Measurements from ENCODE around the gene RIPOR1. TPM values are rescaled to one million over a fixed set of nuclear protein-coding genes. Genes with fewer than 3 reads are reported as not detected.
A peak's percentile ranks its signal among the peaks of the same experiment; 100 is the strongest.
"Not testable (repeated sequence)": the region's sequence is repeated elsewhere in the genome, so short reads cannot be mapped to it uniquely, and the experiment has no call there.

Gene RIPOR1
- total RNA-seq, 4 donors from 2014 or later, result 19.3 to 28.6 (median 23.6) TPM

DNA sequence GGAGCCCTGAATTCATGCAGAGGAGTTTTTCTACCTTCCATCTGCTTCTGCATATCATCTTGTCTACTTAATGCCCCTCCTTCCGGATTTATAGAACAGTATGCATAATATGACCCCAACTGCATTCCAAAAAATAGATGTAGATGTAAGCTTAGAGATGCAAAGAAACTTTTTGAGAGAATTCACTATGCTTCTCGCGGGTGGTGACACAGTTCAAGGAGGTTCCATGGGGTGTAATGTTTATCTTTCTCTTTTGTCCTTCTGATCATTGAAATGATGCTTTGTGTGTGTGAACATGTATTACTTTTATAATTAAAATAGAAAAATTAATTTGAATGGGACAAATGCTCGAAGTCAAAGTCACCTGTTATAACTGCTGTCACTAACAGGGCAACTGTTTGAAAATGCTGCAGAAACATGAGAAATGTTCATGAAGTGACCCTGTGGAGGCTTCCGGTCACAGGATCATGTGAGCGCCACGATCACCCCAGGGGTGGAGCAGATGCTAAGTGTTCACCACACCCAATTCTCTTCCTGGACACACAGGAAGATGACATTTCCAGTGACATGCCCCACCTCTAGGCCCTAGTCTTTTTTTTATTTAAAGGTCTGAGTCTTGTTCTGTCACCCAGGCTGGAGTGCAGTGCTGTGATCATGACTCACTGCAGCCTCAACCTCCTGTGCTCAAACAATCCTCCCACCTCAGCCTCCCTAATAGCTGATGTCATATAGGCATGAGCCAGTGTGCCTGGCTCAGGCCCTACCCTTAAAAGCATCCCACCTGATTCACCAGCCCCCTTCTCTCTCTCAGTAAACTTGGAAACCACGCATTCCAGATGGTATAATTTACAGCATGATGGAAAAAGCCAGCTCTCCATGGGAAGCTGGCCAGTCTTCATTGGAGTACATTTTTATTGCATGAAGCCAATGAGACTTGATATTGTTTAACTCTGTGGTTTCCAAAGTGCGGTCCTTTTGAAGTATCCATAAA lies 24.3 kb upstream of the RIPOR1 start:
- intact Hi-C loops (cut with DNase I; ENCODE audit: low total_unique reads), result no loop called here
- H3K4me3 ChIP-seq (ENCODE audit: low read depth, poor library complexity, severe bottlenecking), result no peak overlapping the region
- 60 to 63% methylated on average over 9 of the region's 9 CpGs for WGBS, 2 donors
- DNase-seq (ENCODE audit: low spot score in 2 of 2), result peak; percentile 83 to 94
- no peak for TF ChIP-seq POLR2A (IDR thresholded peaks at IDR 0.05)
- TF ChIP-seq, protein P1, sequence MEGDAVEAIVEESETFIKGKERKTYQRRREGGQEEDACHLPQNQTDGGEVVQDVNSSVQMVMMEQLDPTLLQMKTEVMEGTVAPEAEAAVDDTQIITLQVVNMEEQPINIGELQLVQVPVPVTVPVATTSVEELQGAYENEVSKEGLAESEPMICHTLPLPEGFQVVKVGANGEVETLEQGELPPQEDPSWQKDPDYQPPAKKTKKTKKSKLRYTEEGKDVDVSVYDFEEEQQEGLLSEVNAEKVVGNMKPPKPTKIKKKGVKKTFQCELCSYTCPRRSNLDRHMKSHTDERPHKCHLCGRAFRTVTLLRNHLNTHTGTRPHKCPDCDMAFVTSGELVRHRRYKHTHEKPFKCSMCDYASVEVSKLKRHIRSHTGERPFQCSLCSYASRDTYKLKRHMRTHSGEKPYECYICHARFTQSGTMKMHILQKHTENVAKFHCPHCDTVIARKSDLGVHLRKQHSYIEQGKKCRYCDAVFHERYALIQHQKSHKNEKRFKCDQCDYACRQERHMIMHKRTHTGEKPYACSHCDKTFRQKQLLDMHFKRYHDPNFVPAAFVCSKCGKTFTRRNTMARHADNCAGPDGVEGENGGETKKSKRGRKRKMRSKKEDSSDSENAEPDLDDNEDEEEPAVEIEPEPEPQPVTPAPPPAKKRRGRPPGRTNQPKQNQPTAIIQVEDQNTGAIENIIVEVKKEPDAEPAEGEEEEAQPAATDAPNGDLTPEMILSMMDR (IDR thresholded peaks at IDR 0.05), result no peak

DNA sequence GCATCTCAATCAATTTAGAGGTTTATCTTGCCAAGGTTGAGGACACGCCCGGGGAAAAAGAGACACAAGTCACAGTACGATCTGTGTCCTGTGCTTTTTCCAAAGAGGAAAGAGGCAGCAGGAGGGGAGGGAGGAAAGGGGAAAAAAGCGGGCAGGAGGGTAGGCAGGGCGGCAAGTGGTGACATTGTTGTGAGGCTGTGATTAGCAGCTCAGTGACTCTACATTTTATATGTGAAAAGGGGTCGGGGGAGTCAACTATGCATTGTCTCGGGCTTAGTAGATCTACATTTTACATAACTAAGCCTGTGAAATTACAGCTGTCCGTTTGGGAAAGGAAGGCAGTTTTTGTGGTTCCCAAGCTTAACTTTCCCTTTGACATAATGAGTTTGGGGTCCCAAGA lies 22.2 kb upstream of the RIPOR1 start:
- TF ChIP-seq, protein P1 (IDR thresholded peaks at IDR 0.05), result no peak
- no peak for TF ChIP-seq POLR2A (IDR thresholded peaks at IDR 0.05)
- intact Hi-C loops (cut with DNase I; ENCODE audit: low total_unique reads), result no loop called here
- DNase-seq (ENCODE audit: low spot score in 2 of 2), result no peak
- WGBS, 2 donors, result 70 to 71% methylated on average over 8 of the region's 8 CpGs
- no peak overlapping the region for H3K4me3 ChIP-seq (ENCODE audit: low read depth, poor library complexity, severe bottlenecking)

DNA sequence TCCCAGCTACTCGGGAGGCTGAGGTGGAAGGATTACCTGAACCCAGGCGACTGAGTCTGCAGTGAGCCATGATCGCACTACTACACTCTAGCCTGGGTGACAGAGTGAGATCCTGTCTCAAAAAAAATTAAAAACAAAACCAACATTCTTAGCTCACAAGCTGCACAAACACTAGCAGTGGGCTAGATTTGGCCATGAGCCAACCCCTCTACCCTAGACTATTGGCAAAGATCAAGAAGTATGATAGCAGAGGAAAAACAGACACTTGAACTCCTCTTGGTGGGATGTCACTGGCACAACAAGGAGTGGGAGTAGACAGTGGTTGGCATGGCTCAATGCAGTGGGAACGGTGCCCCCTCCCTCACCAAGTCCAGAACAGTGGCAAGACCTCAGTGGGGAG lies 19.6 kb upstream of the RIPOR1 start:
- no peak overlapping the region for H3K4me3 ChIP-seq (ENCODE audit: low read depth, poor library complexity, severe bottlenecking)
- 84 to 95% methylated on average over 4 of the region's 4 CpGs for WGBS, 2 donors
- intact Hi-C loops (cut with DNase I; ENCODE audit: low total_unique reads), result no loop called here
- TF ChIP-seq, protein P1 (IDR thresholded peaks at IDR 0.05), result no peak
- TF ChIP-seq POLR2A (IDR thresholded peaks at IDR 0.05), result no peak
- no peak for DNase-seq (ENCODE audit: low spot score in 2 of 2)

DNA sequence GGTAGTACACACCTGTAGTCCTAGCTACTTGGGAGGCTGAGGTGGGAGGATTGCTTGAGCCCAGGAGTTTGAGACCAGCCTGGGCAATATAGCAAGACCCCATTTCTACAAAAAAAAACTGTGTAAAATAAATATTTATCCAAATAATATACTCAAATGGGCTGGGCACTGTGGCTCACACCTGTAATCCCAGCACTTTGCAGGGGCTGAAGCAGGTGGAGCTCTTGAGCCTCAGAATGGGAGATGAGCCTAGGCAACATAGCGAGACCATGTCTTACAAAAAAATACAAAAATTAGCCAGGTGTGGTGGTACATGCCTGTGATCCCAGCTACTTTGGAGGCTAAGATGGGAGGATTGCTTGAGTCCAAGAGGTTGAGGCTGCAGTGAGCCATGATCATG lies 14.7 kb upstream of the RIPOR1 start:
- DNase-seq (ENCODE audit: low spot score in 2 of 2); intact Hi-C loops (cut with DNase I; ENCODE audit: low total_unique reads); H3K4me3 ChIP-seq (ENCODE audit: low read depth, poor library complexity, severe bottlenecking): not testable (repeated sequence)
- 94 to 100% methylated on average over 1 of the region's 1 CpG for WGBS, 2 donors

DNA sequence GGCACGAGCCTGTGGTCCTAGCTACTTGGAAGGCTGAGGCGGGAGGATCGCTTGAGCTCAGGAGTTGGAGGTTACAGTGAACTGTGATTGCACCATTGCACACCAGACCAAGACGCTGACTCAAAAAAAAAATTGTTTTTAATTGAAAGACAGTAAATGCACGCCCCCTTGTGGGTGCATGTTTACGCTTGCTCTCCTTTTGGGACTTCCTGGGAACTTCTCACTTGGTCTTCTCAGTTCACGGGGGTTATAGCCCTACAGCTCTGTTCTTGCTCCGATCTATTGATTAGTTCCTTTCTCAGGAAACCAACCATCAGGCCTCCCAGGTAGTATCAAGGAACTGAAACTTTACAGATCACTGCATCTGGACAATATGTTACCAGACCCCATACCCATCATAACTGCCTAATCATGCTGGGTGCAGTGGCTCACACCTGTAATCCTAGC lies 14.2 kb upstream of the RIPOR1 start:
- no peak overlapping the region for H3K4me3 ChIP-seq (ENCODE audit: low read depth, poor library complexity, severe bottlenecking)
- TF ChIP-seq, protein P1 (IDR thresholded peaks at IDR 0.05), result no peak
- no peak for TF ChIP-seq POLR2A (IDR thresholded peaks at IDR 0.05)
- WGBS, 2 donors, result 8 to 15% methylated on average over 8 of the region's 8 CpGs
- intact Hi-C loops (cut with DNase I; ENCODE audit: low total_unique reads), result no loop called here
- DNase-seq (ENCODE audit: low spot score in 2 of 2), result peak; percentile 89 to 96

DNA sequence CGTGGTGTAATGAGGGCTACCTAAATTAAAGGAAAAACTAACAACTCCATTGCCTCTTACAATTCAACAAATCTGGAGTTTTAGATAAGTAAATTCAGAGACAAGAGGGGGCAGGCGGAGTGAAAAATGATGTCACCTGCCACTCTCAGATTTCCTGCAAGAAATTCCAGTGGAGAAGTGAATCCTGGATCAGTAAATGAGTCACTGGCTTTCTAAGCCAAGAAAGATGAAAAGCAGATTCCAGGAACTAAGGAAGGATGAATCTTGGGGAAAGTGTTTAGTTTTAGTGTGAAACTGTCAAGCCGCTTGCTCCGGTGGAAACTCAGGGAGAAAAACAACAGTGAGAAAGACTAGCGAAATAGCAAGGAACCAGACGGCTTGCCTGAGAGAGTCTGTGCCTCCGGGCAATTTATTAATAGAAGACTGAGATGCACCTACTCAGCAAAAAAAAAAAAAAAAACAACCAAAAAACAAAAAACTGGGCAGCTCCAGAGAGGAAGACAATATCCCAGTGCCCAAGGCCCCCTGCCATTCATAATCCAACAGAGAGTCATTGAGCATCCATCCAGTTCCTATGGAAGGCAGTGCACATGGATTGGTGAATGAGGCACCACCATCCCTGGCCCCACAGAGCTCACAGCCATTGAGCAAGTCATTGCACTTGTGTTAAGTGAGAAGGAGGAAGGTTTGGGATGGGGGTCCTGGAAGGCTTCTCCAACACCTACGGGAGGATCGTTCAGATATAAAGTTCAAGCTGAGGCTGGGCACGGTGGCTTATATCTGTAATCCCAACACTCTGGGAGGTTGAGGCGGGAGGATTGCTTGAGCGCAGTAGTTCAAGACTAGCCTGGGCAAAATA lies 12.1 kb upstream of the RIPOR1 start:
- H3K4me3 ChIP-seq (ENCODE audit: low read depth, poor library complexity, severe bottlenecking), result no peak overlapping the region
- TF ChIP-seq POLR2A (IDR thresholded peaks at IDR 0.05), result no peak
- TF ChIP-seq, protein P1 (IDR thresholded peaks at IDR 0.05), result no peak
- 67 to 73% methylated on average over 12 of the region's 12 CpGs for WGBS, 2 donors
- no peak for DNase-seq (ENCODE audit: low spot score in 2 of 2)
- intact Hi-C loops (cut with DNase I; ENCODE audit: low total_unique reads), result no loop called here
